Caco-2 (cell line): Measurements from ENCODE around the gene LRGUK. TPM values are rescaled to one million over a fixed set of nuclear protein-coding genes. Genes with fewer than 3 reads are reported as not detected.

Source experiments
- BruUV-seq: library from RNA; stranded (reverse); fragments of 400-500 nt; replicated peaks from 2 replicates; lab custom pipeline; 2021; lab: Mats Ljungman, UMichigan
- CTCF ChIA-PET: fragments of 300-600 bp; sonication (Branson Sonifier 250); formaldehyde crosslinking; loops from one replicate; lab custom pipeline; 2022; ENCODE audit warnings: antibody characterized with exemption; lab: Charles Lee
- POLR2A ChIA-PET: fragments of 300-600 bp; sonication (Branson Sonifier 250); formaldehyde crosslinking; loops from one replicate; lab custom pipeline; 2022; ENCODE audit warnings: antibody characterized with exemption; lab: Charles Lee
- DNase-seq, 2 experiments: peaks; one replicate each; pipeline versions ENCODE4 v3.0.0 to v3.0.0-alpha.2; 2020 to 2022
- H3K27me3 ChIP-seq: replicated peaks from 2 replicates; pipeline ENCODE4 v1.6.0; 2011; ENCODE audit warnings: low read length; ENCODE audit not compliant: control insufficient read depth, insufficient read depth
- H3K36me3 ChIP-seq: 2 replicates; pipeline ENCODE4 v1.5.1; 2011; ENCODE audit warnings: low read length; ENCODE audit not compliant: control insufficient read depth, insufficient read depth
- H3K4me1 ChIP-seq: fragments of 250-450 bp; sonication (Bioruptor Pico); 2 replicates; pipeline ENCODE4 v1.5.1; 2020; ENCODE audit warnings: mild to moderate bottlenecking
- H3K4me3 ChIP-seq: 2 replicates; pipeline ENCODE4 v1.5.1; 2011; ENCODE audit warnings: low read depth, mild to moderate bottlenecking, control low read depth, low read length
- H3K9me3 ChIP-seq: fragments of 250-450 bp; sonication (Bioruptor Pico); 2 replicates; pipeline ENCODE4 v1.5.1; 2020; ENCODE audit warnings: mild to moderate bottlenecking, moderate library complexity
- H3K27ac Mint-ChIP-seq: one replicate; pipeline ENCODE4 v1.8.0; 2022; ENCODE audit warnings: mixed read lengths; ENCODE audit not compliant: unreplicated experiment
- H3K27me3 Mint-ChIP-seq: one replicate; pipeline ENCODE4 v1.8.0; 2022; ENCODE audit warnings: mixed read lengths; ENCODE audit not compliant: insufficient read depth, unreplicated experiment
- H3K36me3 Mint-ChIP-seq: one replicate; pipeline ENCODE4 v1.8.0; 2022; ENCODE audit warnings: mild to moderate bottlenecking, mixed read lengths; ENCODE audit not compliant: insufficient read depth, unreplicated experiment
- H3K4me1 Mint-ChIP-seq: one replicate; pipeline ENCODE4 v1.8.0; 2022; ENCODE audit warnings: low read depth, mixed read lengths; ENCODE audit not compliant: unreplicated experiment
- H3K4me3 Mint-ChIP-seq: one replicate; pipeline ENCODE4 v1.8.0; 2022; ENCODE audit warnings: mild to moderate bottlenecking, moderate library complexity, mixed read lengths; ENCODE audit not compliant: unreplicated experiment
- H3K9me3 Mint-ChIP-seq: one replicate; pipeline ENCODE4 v1.8.0; 2022; ENCODE audit warnings: mixed read lengths; ENCODE audit not compliant: unreplicated experiment
- CTCF ChIP-seq, 2 experiments: fragments of 200-600 bp in 1 of 2; IDR thresholded peaks; 1 replicate in 1 of 2; 2 replicates in 1 of 2; pipeline versions ENCODE4 v1.5.1 to v1.8.0; 2011 to 2022; ENCODE audit warnings: antibody characterized with exemption in 1 of 2, control low read depth in 1 of 2, inconsistent platforms in 1 of 2, low read depth in 1 of 2, low read length in 1 of 2, mild to moderate bottlenecking in 1 of 2, moderate library complexity in 1 of 2; ENCODE audit not compliant: insufficient read depth in 1 of 2, severe bottlenecking in 1 of 2, unreplicated experiment in 1 of 2
- intact Hi-C: fragments of 100-400 bp; cut with micrococcal nuclease; formaldehyde crosslinking; loops from one replicate; pipeline ENCODE4 v1.10.0; 2022; ENCODE audit not compliant: unreplicated experiment
- total RNA-seq: library from RNA; stranded (reverse); gene quantifications from 2 replicates; pipeline ENCODE4 v1.2.3, GENCODE V29; 2022

The LRGUK gene
- total RNA-seq, 1 experiment from 2014 or later: 0.09 TPM

GRCh38 chr7:134085311-134085710 is 41.8 kb upstream of the LRGUK start:
- Mint-ChIP-seq H3K27ac (no peak overlapping the region), H3K9me3 (peaks cover 51% of the 10 kb centered on the region), H3K27me3 (no peaks in the 10 kb centered on the region), H3K36me3 (peaks cover 11% of the 10 kb centered on the region), H3K4me3 (no peak overlapping the region), H3K4me1 (peaks cover 7% of the 10 kb centered on the region)
- Histone ChIP-seq H3K4me3 (no peak overlapping the region), H3K9me3 (peaks cover 24% of the 10 kb centered on the region), H3K27me3 (no peaks in the 10 kb centered on the region), H3K36me3 (no peaks in the 10 kb centered on the region), H3K4me1 (no peaks in the 10 kb centered on the region)
- intact Hi-C loops: no loop called here
- TF ChIP-seq CTCF (IDR thresholded peaks at IDR 0.05; ENCODE audit: insufficient read depth in 1 of 2, low read depth in 1 of 2, low read length in 1 of 2, severe bottlenecking in 1 of 2, unreplicated experiment in 1 of 2): no peak
- ChIA-PET CTCF (no interaction called here), POLR2A (no interaction called here)
- no peak for DNase-seq
- no TSS peak for BruUV-seq

GRCh38 chr7:134086998-134087735 is 40.0 kb upstream of the LRGUK start:
- Mint-ChIP-seq H3K36me3 (peaks cover 5% of the 10 kb centered on the region), H3K4me1 (no peaks in the 10 kb centered on the region), H3K27me3 (no peaks in the 10 kb centered on the region), H3K4me3 (no peak overlapping the region), H3K27ac (no peak overlapping the region), H3K9me3 (peaks cover 42% of the 10 kb centered on the region)
- ChIA-PET CTCF (no interaction called here), POLR2A (no interaction called here)
- intact Hi-C loops: no loop called here
- Histone ChIP-seq H3K27me3 (no peaks in the 10 kb centered on the region), H3K4me3 (no peak overlapping the region), H3K4me1 (no peaks in the 10 kb centered on the region), H3K9me3 (peaks cover 34% of the 10 kb centered on the region), H3K36me3 (no peaks in the 10 kb centered on the region)
- DNase-seq: no peak
- no peak for TF ChIP-seq CTCF (IDR thresholded peaks at IDR 0.05; ENCODE audit: insufficient read depth in 1 of 2, low read depth in 1 of 2, low read length in 1 of 2, severe bottlenecking in 1 of 2, unreplicated experiment in 1 of 2)
- BruUV-seq: no TSS peak

- Mint-ChIP-seq H3K9me3 (peaks cover 48% of the 10 kb centered on the region), H3K27me3 (no peaks in the 10 kb centered on the region), H3K36me3 (peaks cover 5% of the 10 kb centered on the region), H3K4me3 (no peak overlapping the region), H3K27ac (no peak overlapping the region), H3K4me1 (no peaks in the 10 kb centered on the region)
- no peak for TF ChIP-seq CTCF (IDR thresholded peaks at IDR 0.05; ENCODE audit: insufficient read depth in 1 of 2, low read depth in 1 of 2, low read length in 1 of 2, severe bottlenecking in 1 of 2, unreplicated experiment in 1 of 2)
- Histone ChIP-seq H3K4me1 (no peaks in the 10 kb centered on the region), H3K36me3 (no peaks in the 10 kb centered on the region), H3K4me3 (no peak overlapping the region), H3K27me3 (no peaks in the 10 kb centered on the region), H3K9me3 (peaks cover 40% of the 10 kb centered on the region)
- intact Hi-C loops: no loop called here
- ChIA-PET CTCF (no interaction called here), POLR2A (no interaction called here)
- no TSS peak for BruUV-seq
- DNase-seq: no peak
These were observed 38.9 kb upstream of the LRGUK start for GRCh38 chr7:134088199-134088598.
